K562 (cell line): ENCODE results near the gene EIF4E1B. TPM values are rescaled to one million over a fixed set of nuclear protein-coding genes. Genes with fewer than 3 reads are reported as not detected.

Experiments used
- ATAC-seq: fragments of 200-7000 bp; cut with Tn5 transposase; 3 replicates; pipeline ENCODE4 v1.9.1; 2020; ENCODE audit warnings: moderate library complexity
- BruUV-seq: library from RNA; stranded (reverse); fragments of 400-500 nt; replicated peaks from 2 replicates; lab custom pipeline; 2021; lab: Mats Ljungman, UMichigan
- CTCF ChIA-PET: fragments of 300-600 bp; formaldehyde crosslinking; extraction: SDS; loops from one replicate; lab custom pipeline; 2021; ENCODE audit warnings: low intra/inter-chr PET ratio; lab: Yijun Ruan, JAX
- POLR2A ChIA-PET: fragments of 300-600, 350-650 bp; sonication (Branson Sonifier 250); formaldehyde crosslinking; extraction: SDS; loops from one replicate; lab custom pipeline; 2021; ENCODE audit warnings: antibody characterized with exemption, inconsistent platforms; lab: Yijun Ruan, JAX
- DNase-seq, 4 experiments: peaks; one replicate each; pipeline versions ENCODE4 v3.0.0 to v3.0.0-alpha.2; 2011 to 2018; ENCODE audit warnings: low spot score in 3 of 4, mixed read lengths in 3 of 4; ENCODE audit errors: extremely low read depth in 1 of 4
- FAIRE-seq: peaks from 2 replicates; lab custom pipeline; 2011; peaks lifted over from hg19 to GRCh38; lab: Jason Lieb, UNC
- H2AFZ ChIP-seq: 2 replicates; pipeline ENCODE4 v1.6.0; 2011; ENCODE audit warnings: low read depth, low read length, control low read depth, inconsistent platforms
- H3K27ac ChIP-seq: fragments of 200-600 bp; 3 replicates; pipeline ENCODE4 v1.8.0; 2011; ENCODE audit warnings: low read depth, mild to moderate bottlenecking, control low read depth, inconsistent platforms, low read length, moderate library complexity, mixed read lengths; ENCODE audit errors: extremely low read depth
- H3K27me3 ChIP-seq, 2 experiments: fragments of 300-600 bp in 1 of 2; 2 replicates in 1 of 2; 3 replicates in 1 of 2; pipeline versions ENCODE4 v1.6.0 to v1.8.0; 2011; ENCODE audit warnings: inconsistent platforms in 2 of 2, low read length in 2 of 2, mild to moderate bottlenecking in 1 of 2, mixed read lengths in 1 of 2, moderate library complexity in 1 of 2; ENCODE audit not compliant: control insufficient read depth in 2 of 2, insufficient read depth in 2 of 2
- H3K36me3 ChIP-seq: fragments of 300-600 bp; 3 replicates; pipeline ENCODE4 v1.8.0; 2011; ENCODE audit warnings: mild to moderate bottlenecking, low read length, inconsistent platforms; ENCODE audit not compliant: control insufficient read depth, insufficient read depth
- H3K4me1 ChIP-seq, 2 experiments: fragments of 200-600 bp in 1 of 2; replicated peaks in 1 of 2; 2 replicates in 1 of 2; 3 replicates in 1 of 2; pipeline versions ENCODE4 v1.5.1 to v1.8.0; 2011; ENCODE audit warnings: inconsistent platforms in 2 of 2, low read length in 2 of 2, mild to moderate bottlenecking in 1 of 2, mixed read lengths in 1 of 2, moderate library complexity in 1 of 2; ENCODE audit not compliant: control insufficient read depth in 2 of 2, insufficient read depth in 2 of 2
- H3K4me2 ChIP-seq: 2 replicates; pipeline ENCODE4 v1.6.1; 2011; ENCODE audit warnings: low read length, control low read depth, inconsistent platforms, mixed read lengths; ENCODE audit not compliant: insufficient read depth
- H3K4me3 ChIP-seq: fragments of 200-600 bp; sonication (generic), shearing (Covaris generic); 2 replicates; pipeline ENCODE4 v1.5.1; 2016; ENCODE audit warnings: control low read depth, inconsistent platforms
- H3K79me2 ChIP-seq: fragments of 200-600 bp; 3 replicates; pipeline ENCODE4 v1.8.0; 2011; ENCODE audit warnings: low read length, inconsistent platforms; ENCODE audit not compliant: control insufficient read depth, insufficient read depth
- H3K9ac ChIP-seq, 2 experiments: 2 replicates each; pipeline versions ENCODE4 v1.6.0 to v1.6.1; 2011; ENCODE audit warnings: low read depth in 2 of 2, low read length in 2 of 2, control low read depth in 1 of 2, inconsistent platforms in 1 of 2, mild to moderate bottlenecking in 1 of 2, mixed read lengths in 1 of 2; ENCODE audit not compliant: insufficient read depth in 1 of 2
- H3K9me1 ChIP-seq: one replicate; pipeline ENCODE4 v1.6.0; 2011; ENCODE audit warnings: inconsistent platforms, mild to moderate bottlenecking, low read length, moderate library complexity; ENCODE audit not compliant: control insufficient read depth, insufficient read depth
- H3K9me3 ChIP-seq: replicated peaks from 2 replicates; pipeline ENCODE4 v1.5.1; 2011; ENCODE audit warnings: low read depth, low read length, inconsistent platforms; ENCODE audit not compliant: control insufficient read depth, insufficient read depth
- H4K20me1 ChIP-seq: replicated peaks from 2 replicates; pipeline ENCODE4 v1.6.1; 2011; ENCODE audit warnings: low read length, inconsistent platforms, mixed read lengths; ENCODE audit not compliant: control insufficient read depth, insufficient read depth
- CBX2 ChIP-seq: fragments of 200-600 bp; sonication (generic); IDR thresholded peaks from one replicate; pipeline ENCODE4 v1.6.1; 2012; ENCODE audit warnings: mild to moderate bottlenecking, low read length, inconsistent platforms; ENCODE audit not compliant: insufficient read depth, poor library complexity, severe bottlenecking
- EP400 ChIP-seq: fragments of 450-650 bp; IDR thresholded peaks from 2 replicates; pipeline ENCODE4 v1.6.1; 2017; ENCODE audit warnings: antibody characterized with exemption, mild to moderate bottlenecking, moderate library complexity
- KDM2B ChIP-seq: fragments of 250-450 bp; sonication (Bioruptor Pico); IDR thresholded peaks from 2 replicates; pipeline ENCODE4 v1.8.0; 2021; ENCODE audit warnings: mild to moderate bottlenecking, moderate library complexity
- MTA2 ChIP-seq: fragments of 450-650 bp; IDR thresholded peaks from 2 replicates; pipeline ENCODE4 v1.6.1; 2016; ENCODE audit warnings: low read depth
- NCOA6 ChIP-seq: fragments of 450-650 bp; IDR thresholded peaks from 2 replicates; pipeline ENCODE4 v1.6.1; 2017; ENCODE audit warnings: mild to moderate bottlenecking
- NFIC ChIP-seq: fragments of 450-650 bp; IDR thresholded peaks from 2 replicates; pipeline ENCODE4 v1.6.1; 2017; ENCODE audit warnings: mild to moderate bottlenecking, inconsistent platforms
- NRF1 ChIP-seq, 2 experiments: fragments of 450-650 bp; IDR thresholded peaks in 1 of 2; conservative IDR thresholded peaks in 1 of 2; 2 replicates each; pipeline ENCODE4 v1.6.1; 2014; ENCODE audit warnings: mild to moderate bottlenecking in 2 of 2
- RBM22 ChIP-seq: fragments of 200-400 bp; formaldehyde crosslinking; IDR thresholded peaks from 2 replicates; pipeline ENCODE4 v1.6.1; 2018; ENCODE audit warnings: low read length, low read depth; ENCODE audit not compliant: poor library complexity, severe bottlenecking
- RNF2 ChIP-seq: sonication (generic); IDR thresholded peaks from 2 replicates; pipeline ENCODE4 v1.6.1; 2016
- TCFL5 ChIP-seq: fragments of 250-450 bp; sonication (Bioruptor Pico); conservative IDR thresholded peaks from 2 replicates; pipeline ENCODE4 v1.6.1; 2021; ENCODE audit warnings: mild to moderate bottlenecking, moderate library complexity, matching md5 sums
- YY1 ChIP-seq, 3 experiments: IDR thresholded peaks; 2 replicates each; pipeline ENCODE4 v1.6.1; 2011; ENCODE audit warnings: low read length in 2 of 3, mild to moderate bottlenecking in 2 of 3, moderate library complexity in 2 of 3, borderline replicate concordance in 1 of 3, control low read depth in 1 of 3, low read depth in 1 of 3; ENCODE audit not compliant: insufficient read depth in 3 of 3, insufficient replicate concordance in 2 of 3, control insufficient read depth in 1 of 3, insufficient read length in 1 of 3; ENCODE audit errors: extremely low read depth in 1 of 3
- ZNF124 ChIP-seq: sonication (generic); formaldehyde crosslinking; IDR thresholded peaks from 2 replicates; pipeline ENCODE4 v1.8.1; 2022; ENCODE audit warnings: missing genetic modification reagents
- ZNF512 ChIP-seq: IDR thresholded peaks from 2 replicates; pipeline ENCODE4 v1.6.1; 2016; ENCODE audit warnings: missing genetic modification characterization, missing compliant biosample characterization
- ZNF57 ChIP-seq: fragments of 450-650 bp; formaldehyde crosslinking; IDR thresholded peaks from 2 replicates; pipeline ENCODE4 v1.4.0; 2020; ENCODE audit warnings: mild to moderate bottlenecking, moderate library complexity
- WGBS: fragments of 100-300 bp; shearing (Covaris generic); methylation state at CpG from one replicate; pipeline ENCODE4 v1.1.6; 2016; ENCODE audit warnings: low coverage, mixed read lengths; ENCODE audit not compliant: insufficient coverage; ENCODE audit errors: missing lambda C conversion rate; 5-methylcytosine and 5-hydroxymethylcytosine counted together
- in situ Hi-C: fragments of 300-500 bp; cut with MboI; formaldehyde crosslinking; loops from 4 replicates; pipeline ENCODE4 v1.15.0; 2018; ENCODE audit warnings: inconsistent platforms, mixed read lengths
- intact Hi-C: fragments of 100-400 bp; cut with micrococcal nuclease; formaldehyde crosslinking; loops from 2 replicates; pipeline ENCODE4 v1.14.2; 2022
- polyA plus RNA-seq, 8 experiments: library from polyadenylated mRNA; depleted of rRNA in 4 of 8; stranded (reverse) in 5 of 8; unstranded in 3 of 8; fragments of >200 nt; fragmentation: Nextera tagmentation in 2 of 8; fragmentation: Illumina TruSeq in 1 of 8; extraction: Ambion mirVana in 2 of 8; extraction: Trizol in 1 of 8; gene quantifications; 2 replicates each; pipeline versions ENCODE4 v1.2.1 to v1.2.3, GENCODE V29; 2011 to 2014; ENCODE audit warnings: inconsistent platforms in 1 of 8, missing spikeins in 1 of 8
- total RNA-seq, 7 experiments: library from RNA; depleted of rRNA in 6 of 7; stranded (reverse); fragments of >200 nt in 6 of 7; fragmentation: Illumina TruSeq in 2 of 7; extraction: Trizol in 2 of 7; gene quantifications; 2 replicates each; pipeline versions ENCODE4 v1.2.1 to v1.2.3, GENCODE V29; 2011 to 2021; ENCODE audit warnings: low replicate concordance in 1 of 7
- TF ChIP-seq, protein P1 (sequence below): sonication (generic); formaldehyde crosslinking; IDR thresholded peaks from 2 replicates; pipeline ENCODE4 v1.8.0; 2023; ENCODE audit warnings: missing genetic modification reagents, mild to moderate bottlenecking, borderline replicate concordance

The EIF4E1B gene
- total and polyA plus RNA-seq, 9 of the 15 experiments (the other 6 are each of a cell fraction or from before 2014, with no cell fraction given) = not detected

GRCh38 chr5:176647843-176648473 lies 17.5 kb downstream of the EIF4E1B start:
- FAIRE-seq = no peak
- H3K4me3 ChIP-seq = peak overlapping the region; percentile 73
- H3K4me2 ChIP-seq = peak overlapping the region; percentile 86
- in situ Hi-C loops = no loop called here
- peaks cover 19% of the 10 kb centered on the region for H4K20me1 ChIP-seq
- H3K4me1 ChIP-seq = peaks cover 48 to 87% of the 10 kb centered on the region in 2 experiments
- H3K9me3 ChIP-seq = no peaks in the 10 kb centered on the region
- BruUV-seq = TSS peak; percentile 43
- WGBS = 2% methylated on average over 12 of the region's 20 CpGs
- H3K27me3 ChIP-seq = no peaks in the 10 kb centered on the region
- H3K27ac ChIP-seq = peak overlapping the region; percentile 78
- H3K79me2 ChIP-seq = peaks cover 45% of the 10 kb centered on the region
- ChIA-PET POLR2A (interaction anchor here (0.6 to 2.1 kb wide), 4 partner anchors 9 to 798 kb away, joined by 3 to 10 read pairs (median 4); no protein-coding TSS in a partner anchor), CTCF (interaction anchor here (0.6 kb wide), 1 partner anchor 657 kb away, joined by 3 read pairs; no protein-coding TSS in a partner anchor)
- H3K9me1 ChIP-seq = peaks cover 15% of the 10 kb centered on the region
- ATAC-seq = peak; percentile 9
- peak; percentile 61 to 68 (median 66) for DNase-seq
- intact Hi-C loops = loop anchor here (10.0 kb wide), 1 partner anchor 73 kb away; no protein-coding TSS in a partner anchor
- H2AFZ ChIP-seq = peak overlapping the region; percentile 81
- H3K9ac ChIP-seq = peak overlapping the region; percentile 85 to 92
- H3K36me3 ChIP-seq = peaks cover 14% of the 10 kb centered on the region; the same call in 2 of the 3 replicates
- no peak for TF ChIP-seq CBX2
- no peak for TF ChIP-seq ZNF512 (tag)
- TF ChIP-seq NCOA6 = no peak
- TF ChIP-seq ZNF124 (CRISPR knock-in tag) = no peak
- TF ChIP-seq NFIC = peak; percentile 89
- no peak for TF ChIP-seq ZNF57 (CRISPR knock-in tag)
- TF ChIP-seq YY1 (IDR thresholded peaks at IDR 0.05; ENCODE audit: borderline replicate concordance in 1 of 3, control insufficient read depth in 1 of 3, extremely low read depth in 1 of 3, insufficient read depth in 3 of 3, insufficient read length in 1 of 3, insufficient replicate concordance in 2 of 3, low read depth in 1 of 3, low read length in 2 of 3) = no peak
- no peak for TF ChIP-seq TCFL5 (CRISPR knock-in tag)
- TF ChIP-seq KDM2B (CRISPR knock-in tag) = no peak
- no peak for TF ChIP-seq RBM22
- TF ChIP-seq MTA2 = no peak
- TF ChIP-seq NRF1 (conservative IDR thresholded peaks at IDR 0.05 in 1 of 2, IDR thresholded peaks at IDR 0.05 in 1 of 2) = no peak
- TF ChIP-seq EP400 = no peak
- TF ChIP-seq, protein P1, sequence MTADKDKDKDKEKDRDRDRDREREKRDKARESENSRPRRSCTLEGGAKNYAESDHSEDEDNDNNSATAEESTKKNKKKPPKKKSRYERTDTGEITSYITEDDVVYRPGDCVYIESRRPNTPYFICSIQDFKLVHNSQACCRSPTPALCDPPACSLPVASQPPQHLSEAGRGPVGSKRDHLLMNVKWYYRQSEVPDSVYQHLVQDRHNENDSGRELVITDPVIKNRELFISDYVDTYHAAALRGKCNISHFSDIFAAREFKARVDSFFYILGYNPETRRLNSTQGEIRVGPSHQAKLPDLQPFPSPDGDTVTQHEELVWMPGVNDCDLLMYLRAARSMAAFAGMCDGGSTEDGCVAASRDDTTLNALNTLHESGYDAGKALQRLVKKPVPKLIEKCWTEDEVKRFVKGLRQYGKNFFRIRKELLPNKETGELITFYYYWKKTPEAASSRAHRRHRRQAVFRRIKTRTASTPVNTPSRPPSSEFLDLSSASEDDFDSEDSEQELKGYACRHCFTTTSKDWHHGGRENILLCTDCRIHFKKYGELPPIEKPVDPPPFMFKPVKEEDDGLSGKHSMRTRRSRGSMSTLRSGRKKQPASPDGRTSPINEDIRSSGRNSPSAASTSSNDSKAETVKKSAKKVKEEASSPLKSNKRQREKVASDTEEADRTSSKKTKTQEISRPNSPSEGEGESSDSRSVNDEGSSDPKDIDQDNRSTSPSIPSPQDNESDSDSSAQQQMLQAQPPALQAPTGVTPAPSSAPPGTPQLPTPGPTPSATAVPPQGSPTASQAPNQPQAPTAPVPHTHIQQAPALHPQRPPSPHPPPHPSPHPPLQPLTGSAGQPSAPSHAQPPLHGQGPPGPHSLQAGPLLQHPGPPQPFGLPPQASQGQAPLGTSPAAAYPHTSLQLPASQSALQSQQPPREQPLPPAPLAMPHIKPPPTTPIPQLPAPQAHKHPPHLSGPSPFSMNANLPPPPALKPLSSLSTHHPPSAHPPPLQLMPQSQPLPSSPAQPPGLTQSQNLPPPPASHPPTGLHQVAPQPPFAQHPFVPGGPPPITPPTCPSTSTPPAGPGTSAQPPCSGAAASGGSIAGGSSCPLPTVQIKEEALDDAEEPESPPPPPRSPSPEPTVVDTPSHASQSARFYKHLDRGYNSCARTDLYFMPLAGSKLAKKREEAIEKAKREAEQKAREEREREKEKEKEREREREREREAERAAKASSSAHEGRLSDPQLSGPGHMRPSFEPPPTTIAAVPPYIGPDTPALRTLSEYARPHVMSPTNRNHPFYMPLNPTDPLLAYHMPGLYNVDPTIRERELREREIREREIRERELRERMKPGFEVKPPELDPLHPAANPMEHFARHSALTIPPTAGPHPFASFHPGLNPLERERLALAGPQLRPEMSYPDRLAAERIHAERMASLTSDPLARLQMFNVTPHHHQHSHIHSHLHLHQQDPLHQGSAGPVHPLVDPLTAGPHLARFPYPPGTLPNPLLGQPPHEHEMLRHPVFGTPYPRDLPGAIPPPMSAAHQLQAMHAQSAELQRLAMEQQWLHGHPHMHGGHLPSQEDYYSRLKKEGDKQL (CRISPR knock-in tag) = no peak
- no peak for TF ChIP-seq RNF2
